Esophagus muscularis mucosa (tissue), 4 donors: Measurements from ENCODE around the gene DSN1.

Source experiments
- CTCF ChIP-seq, 3 experiments: fragments of 200-600 bp in 2 of 3; fragments of 450-650 bp in 1 of 3; sonication (generic) in 2 of 3; IDR thresholded peaks; one replicate each; pipeline ENCODE4 v1.5.1; 2017 to 2019; ENCODE audit warnings: antibody characterized with exemption in 3 of 3, mild to moderate bottlenecking in 2 of 3, moderate library complexity in 1 of 3
- EP300 ChIP-seq: sonication (generic); formaldehyde crosslinking; IDR thresholded peaks from one replicate; pipeline ENCODE4 v1.6.1; 2017; ENCODE audit warnings: antibody characterized with exemption
- POLR2A ChIP-seq: fragments of 450-650 bp; IDR thresholded peaks from one replicate; pipeline ENCODE4 v1.6.1; 2017; ENCODE audit warnings: antibody characterized with exemption, moderate library complexity, mild to moderate bottlenecking, low read depth

DNA sequence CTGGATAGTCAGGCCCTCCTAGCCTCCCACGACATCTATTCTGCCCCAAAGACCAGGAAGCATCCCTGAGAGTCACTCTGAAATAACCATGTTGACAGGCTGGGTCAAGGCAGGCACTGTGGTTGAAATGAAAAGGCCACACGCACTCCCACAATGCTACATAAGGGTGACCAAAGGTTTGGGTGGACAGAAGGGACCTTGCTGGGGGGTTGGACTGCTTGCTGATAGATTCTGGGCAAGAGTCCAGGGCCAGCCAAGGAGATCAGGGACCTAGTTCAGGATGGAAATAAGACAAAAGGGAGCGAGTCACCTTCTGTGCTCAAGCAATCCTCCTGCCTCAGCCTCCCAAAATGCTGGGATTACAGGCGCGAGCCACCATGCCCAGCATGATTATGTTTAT lies 32.5 kb upstream of the DSN1 start:
- no peak for TF ChIP-seq CTCF (IDR thresholded peaks at IDR 0.05)
- TF ChIP-seq POLR2A, result no peak
- TF ChIP-seq EP300, result no peak
